ENCODE data around the gene INAFM2. TPM values are rescaled to one million over a fixed set of nuclear protein-coding genes. Genes with fewer than 3 reads are reported as not detected.

The INAFM2 gene
- total RNA-seq, 1 experiment from 2014 or later, result 25.6 TPM

- no peak for DNase-seq (ENCODE audit: low read depth)
These were observed 36.0 kb upstream of the INAFM2 start for GRCh38 chr15:40287505-40287904.

- DNase-seq (ENCODE audit: low read depth), result no peak
These were observed 35.5 kb upstream of the INAFM2 start for GRCh38 chr15:40287968-40288367.

DNA sequence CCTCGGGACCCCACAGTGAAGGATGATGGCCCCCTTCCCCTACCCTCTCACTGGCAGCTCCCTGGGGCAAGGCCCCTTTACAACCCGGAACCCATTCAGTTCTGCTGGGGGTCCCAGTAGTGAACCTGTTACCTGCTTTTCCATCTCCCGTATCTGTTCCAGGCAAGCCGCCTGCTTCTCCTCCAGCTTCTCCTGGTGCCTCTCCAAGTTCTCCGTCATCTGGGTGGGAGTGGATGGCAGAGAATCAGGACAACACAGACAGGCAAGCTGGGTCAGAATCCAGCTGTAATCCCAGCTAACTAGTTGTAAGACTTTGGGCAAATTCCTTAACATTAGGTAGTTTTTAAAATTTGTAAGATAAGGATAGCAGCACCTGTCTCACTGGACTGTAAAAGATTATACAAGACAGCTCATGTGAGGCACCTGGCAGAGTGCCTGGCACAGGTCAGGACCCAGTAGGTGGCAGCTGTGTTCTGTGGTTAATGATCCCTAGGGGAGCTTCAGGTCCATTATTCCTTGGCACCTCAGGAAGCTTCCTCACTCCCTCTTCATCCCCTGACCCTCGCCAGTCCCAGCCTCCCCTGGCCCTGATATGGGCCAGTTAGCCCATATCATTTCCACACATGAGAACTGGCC lies 34.2 kb upstream of the INAFM2 start:
- no peak for DNase-seq (ENCODE audit: low read depth)

DNA sequence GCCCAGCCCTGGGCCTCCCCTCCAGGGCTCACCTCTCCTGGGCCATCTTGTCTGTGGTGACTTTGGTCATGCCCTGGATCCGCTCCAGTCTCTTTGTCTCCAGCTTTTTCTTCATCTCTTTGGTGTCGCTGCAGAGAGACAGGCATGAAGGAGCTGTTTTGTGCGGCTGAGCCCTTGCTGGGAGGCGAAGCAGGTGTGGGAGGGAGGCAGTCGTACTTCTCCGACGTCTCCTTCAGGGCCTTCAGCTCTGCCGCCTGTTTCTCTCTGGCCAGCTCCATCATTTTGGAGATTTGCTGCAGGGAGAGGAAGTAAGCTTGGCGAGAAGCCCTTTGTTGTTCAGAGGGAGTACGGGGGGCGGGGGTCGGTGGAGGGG lies 33.0 kb upstream of the INAFM2 start:
- no peak for DNase-seq (ENCODE audit: low read depth)

GRCh38 chr15:40290918-40291574 lies 32.4 kb upstream of the INAFM2 start:
- peak; percentile 71 for DNase-seq (ENCODE audit: low read depth)

DNA sequence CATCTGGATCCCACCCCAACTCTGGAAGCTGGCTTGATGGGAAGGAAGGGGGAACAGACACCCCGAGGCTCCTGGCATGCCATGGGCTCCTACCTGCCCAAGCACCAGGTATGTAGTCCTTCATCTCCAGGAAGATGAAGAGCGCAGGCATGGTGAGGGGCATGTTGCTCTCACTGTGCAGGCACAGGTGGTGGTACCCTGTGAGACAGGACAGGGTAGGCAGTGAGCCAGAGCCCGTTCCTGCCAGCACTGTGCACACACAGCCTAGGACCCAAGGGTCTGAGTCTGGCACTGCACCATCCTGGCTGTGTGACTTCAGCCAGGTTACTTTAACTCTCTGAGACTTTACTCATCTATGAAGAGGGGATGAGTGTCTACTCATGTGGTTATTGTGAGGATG lies 31.2 kb upstream of the INAFM2 start:
- DNase-seq (ENCODE audit: low read depth), result no peak

- DNase-seq (ENCODE audit: low read depth), result no peak
These were observed 30.5 kb upstream of the INAFM2 start for GRCh38 chr15:40293006-40293405.

GRCh38 chr15:40293905-40294895 lies 29.3 kb upstream of the INAFM2 start:
- no peak for DNase-seq (ENCODE audit: low read depth)

GRCh38 chr15:40295297-40295696 lies 28.2 kb upstream of the INAFM2 start:
- DNase-seq (ENCODE audit: low read depth), result no peak

DNA sequence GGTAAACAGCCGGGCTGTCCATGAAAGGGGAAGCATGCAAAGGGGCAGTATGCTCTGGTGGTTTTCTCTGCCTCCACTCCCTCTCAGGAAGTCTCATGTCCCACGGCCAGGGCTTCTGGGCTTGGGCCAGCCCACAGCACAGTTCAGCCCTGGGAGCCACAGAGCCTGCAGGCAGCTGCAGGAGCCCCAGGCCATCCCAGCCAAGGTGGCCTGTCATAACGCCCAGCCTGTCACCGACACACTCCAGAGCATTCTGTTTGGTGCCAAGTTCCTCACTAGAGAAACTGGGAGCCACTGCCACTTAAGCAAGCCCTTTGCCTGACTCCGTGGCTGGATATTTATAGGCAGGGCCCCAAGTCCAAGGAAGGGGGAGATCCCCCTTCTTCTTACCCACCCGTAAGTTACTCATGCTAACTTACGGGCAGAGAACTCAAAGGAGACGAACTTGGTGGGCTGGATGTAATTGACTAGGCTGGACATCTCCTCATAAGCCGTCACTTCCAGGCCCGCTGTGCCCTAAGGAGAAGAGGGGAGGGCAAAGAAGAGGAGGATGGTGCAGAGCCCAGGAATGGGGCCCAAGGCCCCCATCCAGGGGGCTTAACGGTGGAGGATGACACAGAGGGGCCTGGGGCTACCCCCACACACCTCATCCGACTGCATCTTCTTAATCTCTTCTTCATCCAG lies 27.5 kb upstream of the INAFM2 start:
- DNase-seq (ENCODE audit: low read depth), result no peak

DNA sequence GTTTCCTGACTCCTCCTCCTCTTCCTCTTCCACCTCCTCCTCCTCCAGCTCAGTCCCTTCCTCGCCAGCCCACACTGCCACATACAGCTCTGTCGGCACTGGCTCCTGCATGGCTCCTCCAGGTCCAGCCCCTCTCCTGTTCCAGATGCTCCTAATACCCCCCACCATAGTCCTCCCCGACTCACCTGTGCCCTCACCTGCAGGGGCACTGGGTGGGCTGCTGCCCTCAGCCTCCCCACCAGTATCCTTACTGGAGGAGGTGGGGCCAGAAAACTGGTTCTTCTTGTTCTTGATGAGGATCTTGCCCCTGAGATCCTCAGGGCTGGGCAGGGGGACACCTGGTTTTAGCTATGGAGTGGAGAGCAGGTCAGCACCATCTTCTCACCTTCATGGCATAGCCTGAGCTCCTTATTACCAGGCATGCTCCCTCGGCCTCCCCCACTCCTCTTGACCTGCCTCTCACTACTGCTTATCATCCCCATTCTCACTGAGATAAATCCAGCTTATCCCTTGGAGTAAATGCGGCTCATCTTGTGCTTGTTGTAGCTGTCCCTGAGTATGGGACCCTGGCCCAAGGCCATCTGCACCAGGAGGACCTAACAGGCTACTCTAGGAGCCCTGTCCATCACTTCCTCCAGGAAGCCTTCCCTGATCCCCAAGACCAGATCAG lies 26.8 kb upstream of the INAFM2 start:
- DNase-seq (ENCODE audit: low read depth), result no peak

GRCh38 chr15:40297356-40297755 lies 26.1 kb upstream of the INAFM2 start:
- no peak for DNase-seq (ENCODE audit: low read depth)

DNA sequence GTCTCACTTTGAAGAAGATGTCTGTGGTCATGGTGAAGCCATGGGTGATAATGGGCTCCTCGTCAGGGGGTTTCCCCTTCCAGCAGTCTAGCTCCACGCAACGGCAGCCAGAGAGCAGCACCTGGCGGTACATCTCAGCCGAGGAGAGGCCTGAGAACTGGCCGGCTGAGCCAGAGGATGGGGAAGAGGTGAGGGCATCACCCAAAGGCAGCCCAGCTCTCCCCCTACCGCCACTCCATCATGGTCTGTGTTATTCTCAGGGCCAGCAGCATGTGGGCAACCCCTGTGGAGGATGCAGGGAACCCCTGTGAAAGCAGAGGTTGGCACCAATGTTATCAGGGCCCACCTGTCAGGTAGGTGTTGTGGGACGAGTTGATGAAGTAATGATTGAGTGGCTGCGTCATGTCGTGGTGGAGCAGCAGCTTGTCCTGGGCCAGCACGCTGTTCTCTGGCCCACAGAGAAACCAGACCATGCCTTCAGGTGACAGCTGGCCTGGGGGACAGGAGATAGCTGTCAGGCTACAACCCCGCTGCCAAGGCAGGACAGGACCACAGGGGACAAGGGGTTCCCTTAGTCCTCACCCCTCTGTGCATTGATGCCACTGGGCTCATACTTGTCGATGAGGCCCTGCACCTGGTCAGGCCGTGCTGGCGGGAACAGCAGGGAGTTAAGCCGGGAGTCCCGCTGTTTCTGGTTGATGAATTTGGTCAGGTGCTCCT lies 25.1 kb upstream of the INAFM2 start:
- DNase-seq (ENCODE audit: low read depth), result no peak

DNA sequence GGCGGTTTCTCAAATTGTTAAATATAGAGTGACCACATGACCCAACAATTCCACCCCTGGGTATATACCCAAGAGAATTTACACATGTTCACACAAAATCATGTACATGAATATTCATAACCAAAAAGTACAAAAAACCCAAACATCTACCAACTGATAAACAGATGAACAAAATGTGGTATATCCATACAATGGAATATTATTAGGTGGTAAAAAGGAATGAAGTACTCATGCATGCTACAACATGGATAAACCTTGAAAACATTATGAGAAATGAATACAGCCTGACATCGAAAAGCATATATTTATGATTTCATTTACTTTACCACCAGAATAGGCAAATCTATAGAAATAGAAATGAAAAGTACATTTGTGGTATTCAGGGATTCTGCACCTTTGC lies 23.1 kb upstream of the INAFM2 start:
- no peak for DNase-seq (ENCODE audit: low read depth)

DNA sequence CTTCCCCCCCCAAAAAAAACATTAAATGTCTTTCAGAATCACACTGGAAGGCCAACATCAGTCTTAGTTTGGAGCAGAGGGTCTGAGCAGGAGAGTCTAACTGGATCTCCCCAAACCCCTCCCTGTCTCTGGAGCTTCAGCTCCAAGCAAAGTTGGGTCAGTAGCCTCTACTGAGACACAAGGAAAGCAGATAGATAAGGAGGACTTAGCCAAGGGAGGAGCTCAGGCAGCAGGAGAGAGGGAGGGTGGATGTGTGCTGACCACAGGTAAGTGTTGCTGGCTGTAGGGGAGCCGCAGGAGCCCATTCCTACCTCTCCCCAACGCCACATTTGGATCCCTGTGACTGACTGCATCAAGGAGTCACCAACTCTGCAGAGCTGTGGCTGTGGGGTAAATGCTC lies 22.7 kb upstream of the INAFM2 start:
- no peak for DNase-seq (ENCODE audit: low read depth)

DNA sequence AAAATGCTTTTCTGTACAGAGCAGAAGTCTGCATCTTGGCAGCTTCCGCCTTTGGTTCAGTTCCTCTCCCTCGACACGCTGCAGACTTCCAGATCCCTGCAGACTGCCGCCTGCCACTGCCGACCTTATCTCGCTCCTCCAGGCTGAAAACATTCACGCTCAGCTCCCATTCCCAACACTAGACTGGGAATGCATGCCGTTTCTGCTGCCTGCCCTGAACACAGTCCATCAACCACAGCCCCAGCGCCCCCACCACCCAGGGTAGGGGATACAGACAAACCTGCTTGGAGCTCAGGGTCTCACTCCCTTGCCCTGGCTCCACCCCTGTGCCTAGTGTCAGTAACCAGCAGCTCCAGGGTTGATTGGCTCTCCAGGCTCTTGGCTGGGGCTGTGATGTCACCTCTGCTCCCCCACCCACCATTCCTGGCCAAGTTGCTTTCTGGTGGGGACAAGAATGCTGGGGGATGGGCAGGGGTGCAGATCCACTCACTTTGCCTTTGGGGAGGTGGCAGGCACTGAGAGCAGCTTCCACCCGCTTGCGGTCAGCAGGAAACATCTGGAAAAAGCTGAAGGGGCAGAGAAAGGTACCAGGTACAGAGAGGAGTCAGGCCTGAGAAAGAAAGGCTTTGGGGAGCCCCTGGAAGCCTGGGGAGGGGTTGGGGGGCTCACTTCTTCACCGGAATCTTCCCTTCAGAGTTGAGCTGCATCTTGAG lies 21.9 kb upstream of the INAFM2 start:
- no peak for DNase-seq (ENCODE audit: low read depth)

DNA sequence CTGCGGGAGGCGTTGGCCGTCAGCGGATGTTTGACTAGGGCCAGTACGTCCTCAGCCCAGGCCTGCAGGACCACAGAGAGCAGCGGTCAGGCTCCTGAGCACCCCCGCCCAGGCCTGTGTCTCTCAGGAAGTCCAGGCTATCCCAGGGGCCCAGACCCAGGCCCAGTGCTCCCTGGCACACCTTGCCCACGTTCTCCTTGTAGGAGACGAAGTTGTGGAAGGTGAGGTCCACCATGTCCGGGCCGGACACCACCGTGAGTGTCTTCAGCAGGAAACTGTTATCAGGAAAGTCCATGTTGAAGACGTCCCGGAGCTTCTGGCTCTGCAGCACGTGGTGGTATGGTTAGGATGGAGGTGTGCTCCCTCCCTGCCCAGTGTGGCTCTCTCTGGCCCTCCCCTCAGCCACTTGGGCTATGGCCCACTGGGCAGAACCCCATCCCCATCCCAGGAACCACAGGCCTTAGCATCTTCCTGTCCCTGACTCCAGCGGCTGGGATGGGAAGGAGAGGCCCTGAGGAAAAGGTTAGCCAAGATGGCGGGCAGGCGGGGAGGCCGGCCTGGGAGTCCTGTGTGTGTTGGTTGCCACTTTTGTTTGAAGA lies 21.1 kb upstream of the INAFM2 start:
- no peak for DNase-seq (ENCODE audit: low read depth)

GRCh38 chr15:40302981-40303380 lies 20.5 kb upstream of the INAFM2 start:
- DNase-seq (ENCODE audit: low read depth), result no peak

DNA sequence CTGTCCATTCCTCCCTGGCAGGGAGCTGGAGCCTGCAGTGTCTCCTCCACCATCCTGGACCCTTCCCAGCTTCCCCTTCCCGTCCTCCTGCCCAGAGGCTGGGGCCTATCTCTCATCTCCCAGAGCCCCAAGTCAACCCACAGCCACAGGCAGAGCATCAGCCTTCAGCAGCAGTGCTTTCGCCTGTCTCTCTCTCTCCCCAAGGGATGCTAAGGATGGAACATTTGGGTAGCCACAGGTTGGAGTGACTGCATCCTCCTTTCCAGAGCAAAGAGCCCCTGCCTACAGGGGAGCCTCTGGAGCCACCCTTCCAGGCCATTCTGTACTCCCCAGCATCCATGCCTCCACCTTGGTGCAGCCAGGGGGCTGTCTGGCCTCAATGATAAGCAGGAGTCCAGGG lies 19.9 kb upstream of the INAFM2 start:
- no peak for DNase-seq (ENCODE audit: low read depth)

- no peak for DNase-seq (ENCODE audit: low read depth)
These were observed 18.2 kb upstream of the INAFM2 start for GRCh38 chr15:40305281-40305680.

Data from RPMI7951 (cell line).